ENCODE results near the gene PCBP3.

Gene PCBP3

GRCh38 chr21:45919593-45919992 lies 276.1 kb downstream of the PCBP3 start:
- H3K27ac ChIP-seq, result no peak overlapping the region
- no peak for TF ChIP-seq CTCF (conservative IDR thresholded peaks at IDR 0.05)

GRCh38 chr21:45920824-45921600 lies 277.5 kb downstream of the PCBP3 start:
- no peak for TF ChIP-seq CTCF (conservative IDR thresholded peaks at IDR 0.05)
- no peak overlapping the region for H3K27ac ChIP-seq

GRCh38 chr21:45921917-45922316 lies 278.4 kb downstream of the PCBP3 start:
- TF ChIP-seq CTCF (conservative IDR thresholded peaks at IDR 0.05), result no peak

GRCh38 chr21:45922648-45923047 lies 279.1 kb downstream of the PCBP3 start:
- TF ChIP-seq CTCF (conservative IDR thresholded peaks at IDR 0.05), result no peak
- no peak overlapping the region for H3K27ac ChIP-seq

More at GRCh38 chr21:45921917-45922316, 278.4 kb downstream of the PCBP3 start:
- no peak overlapping the region for H3K27ac ChIP-seq

GRCh38 chr21:45923146-45923545 lies 279.6 kb downstream of the PCBP3 start:
- peak; percentile 100 for TF ChIP-seq CTCF (conservative IDR thresholded peaks at IDR 0.05)
- H3K27ac ChIP-seq, result no peak overlapping the region

- no peak overlapping the region for H3K27ac ChIP-seq
Measured at GRCh38 chr21:45926281-45926680, 282.8 kb downstream of the PCBP3 start.

GRCh38 chr21:45927032-45927431 lies 283.5 kb downstream of the PCBP3 start:
- H3K27ac ChIP-seq, result no peak overlapping the region
- no peak for TF ChIP-seq CTCF (conservative IDR thresholded peaks at IDR 0.05)

More at GRCh38 chr21:45926281-45926680, 282.8 kb downstream of the PCBP3 start:
- TF ChIP-seq CTCF (conservative IDR thresholded peaks at IDR 0.05), result peak; percentile 22
